Chondrocyte (in vitro differentiated cells): ENCODE data around the gene LEKR1. TPM values are rescaled to one million over a fixed set of nuclear protein-coding genes. Genes with fewer than 3 reads are reported as not detected.

ENCODE experiments used
- DNase-seq: peaks from one replicate; pipeline ENCODE4 v3.0.0; 2021; ENCODE audit warnings: mixed read lengths, low spot score
- H3K27ac Mint-ChIP-seq: one replicate; pipeline ENCODE4 v1.8.0; 2021; ENCODE audit warnings: mild to moderate bottlenecking, moderate library complexity, mixed read lengths; ENCODE audit not compliant: unreplicated experiment
- H3K27me3 Mint-ChIP-seq: 2 replicates; pipeline ENCODE4 v1.8.0; 2021; ENCODE audit warnings: low read depth, mixed read lengths
- H3K36me3 Mint-ChIP-seq: 2 replicates; pipeline ENCODE4 v1.8.0; 2021; ENCODE audit warnings: low read depth, mixed read lengths
- H3K4me1 Mint-ChIP-seq: 2 replicates; pipeline ENCODE4 v1.8.0; 2021; ENCODE audit warnings: low read depth, mild to moderate bottlenecking, mixed read lengths
- H3K4me3 Mint-ChIP-seq: one replicate; pipeline ENCODE4 v1.8.0; 2021; ENCODE audit warnings: mild to moderate bottlenecking, moderate library complexity, mixed read lengths; ENCODE audit not compliant: unreplicated experiment
- H3K9me3 Mint-ChIP-seq: 2 replicates; pipeline ENCODE4 v1.8.0; 2021; ENCODE audit warnings: low read depth, mixed read lengths
- total RNA-seq: library from RNA; stranded (reverse); gene quantifications from 3 replicates; pipeline ENCODE4 v1.2.1, GENCODE V29; 2021
- TF ChIP-seq, protein P1 (sequence below): fragments of 200-600 bp; sonication (generic); IDR thresholded peaks from 2 replicates; pipeline ENCODE4 v1.5.0; 2021; ENCODE audit warnings: antibody characterized with exemption, mild to moderate bottlenecking, moderate library complexity

Gene LEKR1
- total RNA-seq, 1 donor from 2014 or later, result 0.45 TPM

DNA sequence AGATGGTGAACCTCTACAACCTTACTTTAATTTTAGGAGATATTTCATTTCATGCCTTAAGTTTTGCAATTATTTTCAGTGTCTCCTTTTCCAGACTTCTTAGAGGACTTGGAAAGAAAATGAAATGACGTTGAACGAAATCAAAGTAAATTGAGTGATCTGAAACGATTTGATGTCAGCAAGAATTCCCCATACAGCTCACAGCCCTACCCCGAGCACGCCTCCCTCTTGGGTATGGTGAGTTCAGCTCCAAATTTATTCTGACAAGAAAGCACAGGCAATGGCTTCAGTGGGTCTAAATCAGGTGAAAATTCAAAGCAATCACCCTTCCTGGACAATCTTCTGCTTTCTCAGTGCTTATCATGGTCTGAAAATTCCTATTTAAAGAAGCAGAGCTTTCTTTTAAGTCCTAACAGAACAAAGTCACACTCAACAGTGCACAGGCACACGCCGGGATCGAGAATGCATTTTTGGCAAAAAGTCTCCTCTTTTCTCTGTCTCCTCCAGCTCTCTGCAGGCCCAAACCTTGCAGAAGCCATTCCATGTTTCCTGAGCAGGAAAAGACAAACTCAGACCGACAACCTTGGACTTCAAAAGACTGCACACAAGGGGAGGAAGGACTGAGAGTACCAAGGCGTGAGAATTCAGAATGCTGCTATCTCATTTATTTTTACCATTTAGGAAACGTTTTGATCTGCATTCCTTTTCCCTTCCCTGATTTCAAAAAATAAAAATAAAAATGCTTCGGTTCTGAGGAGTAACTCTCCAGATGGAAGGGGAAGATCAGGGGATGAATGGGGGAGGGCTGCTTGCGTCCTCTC, 261.8 kb downstream of the LEKR1 start:
- TF ChIP-seq, protein P1, sequence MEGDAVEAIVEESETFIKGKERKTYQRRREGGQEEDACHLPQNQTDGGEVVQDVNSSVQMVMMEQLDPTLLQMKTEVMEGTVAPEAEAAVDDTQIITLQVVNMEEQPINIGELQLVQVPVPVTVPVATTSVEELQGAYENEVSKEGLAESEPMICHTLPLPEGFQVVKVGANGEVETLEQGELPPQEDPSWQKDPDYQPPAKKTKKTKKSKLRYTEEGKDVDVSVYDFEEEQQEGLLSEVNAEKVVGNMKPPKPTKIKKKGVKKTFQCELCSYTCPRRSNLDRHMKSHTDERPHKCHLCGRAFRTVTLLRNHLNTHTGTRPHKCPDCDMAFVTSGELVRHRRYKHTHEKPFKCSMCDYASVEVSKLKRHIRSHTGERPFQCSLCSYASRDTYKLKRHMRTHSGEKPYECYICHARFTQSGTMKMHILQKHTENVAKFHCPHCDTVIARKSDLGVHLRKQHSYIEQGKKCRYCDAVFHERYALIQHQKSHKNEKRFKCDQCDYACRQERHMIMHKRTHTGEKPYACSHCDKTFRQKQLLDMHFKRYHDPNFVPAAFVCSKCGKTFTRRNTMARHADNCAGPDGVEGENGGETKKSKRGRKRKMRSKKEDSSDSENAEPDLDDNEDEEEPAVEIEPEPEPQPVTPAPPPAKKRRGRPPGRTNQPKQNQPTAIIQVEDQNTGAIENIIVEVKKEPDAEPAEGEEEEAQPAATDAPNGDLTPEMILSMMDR, result no peak
- Mint-ChIP-seq H3K36me3 (no peaks in the 10 kb centered on the region), H3K9me3 (no peaks in the 10 kb centered on the region), H3K4me1 (peaks cover 70% of the 10 kb centered on the region), H3K4me3 (peak overlapping the region; percentile 74), H3K27ac (peak overlapping the region; percentile 95), H3K27me3 (no peaks in the 10 kb centered on the region)
- DNase-seq, result no peak

DNA sequence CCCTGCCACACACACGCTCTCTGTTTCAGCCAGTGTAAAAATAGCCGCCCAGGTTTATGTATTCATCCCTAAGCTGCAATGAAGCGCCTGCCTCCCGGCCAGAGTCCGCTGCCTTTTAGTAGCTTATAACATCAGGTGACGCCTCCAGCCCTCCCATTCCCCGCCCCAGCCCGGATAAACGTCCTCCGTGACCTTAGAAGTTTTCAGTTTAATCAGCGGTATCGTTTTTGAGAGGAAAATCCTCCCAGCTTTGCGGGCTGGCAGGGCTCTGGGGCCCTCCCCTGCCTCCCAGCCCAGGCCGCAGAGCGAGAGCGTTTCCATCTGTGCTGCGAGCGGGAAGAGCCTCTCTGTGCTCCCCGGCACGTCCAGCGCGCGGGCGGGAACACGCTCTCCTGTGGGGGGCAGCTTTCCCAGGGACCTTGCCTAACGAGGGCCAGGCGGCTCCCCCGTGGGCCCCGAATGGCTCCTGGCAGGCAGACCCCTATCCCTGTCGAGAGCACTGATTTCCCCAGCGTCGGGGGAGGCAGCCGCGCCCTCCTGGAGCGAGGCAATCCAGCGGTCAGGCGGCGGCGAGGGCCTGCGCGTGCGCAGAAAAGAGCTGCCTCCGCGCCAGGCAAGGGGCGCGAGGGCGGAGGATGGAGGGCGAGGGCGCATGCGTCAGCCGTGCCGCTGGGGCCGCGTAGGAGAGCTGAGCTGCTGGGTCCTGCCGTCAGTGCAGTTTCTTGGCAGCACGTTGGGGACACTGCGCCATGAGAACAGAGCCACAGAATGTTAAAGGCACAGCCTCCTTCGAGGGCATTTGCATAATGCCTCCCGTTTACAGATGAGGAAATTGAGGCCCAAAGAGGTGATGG, 262.7 kb downstream of the LEKR1 start:
- Mint-ChIP-seq H3K27me3 (no peaks in the 10 kb centered on the region), H3K27ac (peak overlapping the region; percentile 95), H3K4me3 (peak overlapping the region; percentile 74), H3K36me3 (no peaks in the 10 kb centered on the region), H3K4me1 (peaks cover 67% of the 10 kb centered on the region), H3K9me3 (no peaks in the 10 kb centered on the region)
- TF ChIP-seq, protein P1, result peak; percentile 63
- DNase-seq, result peak; percentile 97

DNA sequence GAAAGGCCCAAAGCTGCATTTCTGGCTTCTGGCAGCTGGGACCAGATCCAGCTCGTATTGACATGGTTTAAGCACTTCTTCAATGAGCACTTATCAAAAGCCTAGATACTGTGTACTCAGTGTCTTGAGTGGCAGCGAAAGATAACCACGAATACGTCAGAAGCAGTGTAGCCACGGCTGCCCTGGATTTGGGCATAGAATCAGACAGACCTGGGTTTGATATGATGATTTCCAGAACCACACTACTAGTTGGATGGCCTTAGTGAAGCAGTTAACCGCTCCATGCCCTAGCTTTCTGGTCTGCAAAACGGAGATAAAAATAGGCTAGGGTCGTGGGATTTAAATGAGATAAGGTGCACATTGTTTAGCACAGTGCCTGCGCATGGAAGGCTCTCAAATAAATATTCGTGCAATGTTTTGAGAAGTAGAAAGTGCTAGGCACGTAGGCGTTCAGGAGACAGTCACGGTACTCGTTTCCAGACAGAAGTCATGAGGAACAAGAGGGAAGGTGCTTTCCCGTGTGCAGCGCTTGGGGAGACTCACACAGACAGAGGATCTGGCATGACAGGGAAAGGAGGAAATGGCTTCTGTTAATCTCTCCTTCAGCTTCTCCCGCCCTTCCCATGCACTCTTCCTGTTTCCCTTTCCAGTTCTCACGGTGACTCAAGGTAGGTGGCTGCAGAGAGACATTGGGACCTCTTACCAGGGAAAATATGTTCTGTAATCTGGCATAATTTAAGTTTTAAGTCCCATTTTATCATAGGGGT, 263.5 kb downstream of the LEKR1 start:
- Mint-ChIP-seq H3K9me3 (no peaks in the 10 kb centered on the region), H3K27me3 (no peaks in the 10 kb centered on the region), H3K4me1 (peaks cover 67% of the 10 kb centered on the region), H3K27ac (peak overlapping the region; percentile 95), H3K36me3 (no peaks in the 10 kb centered on the region), H3K4me3 (peak overlapping the region; percentile 74)
- no peak for DNase-seq
- TF ChIP-seq, protein P1, result no peak

DNA sequence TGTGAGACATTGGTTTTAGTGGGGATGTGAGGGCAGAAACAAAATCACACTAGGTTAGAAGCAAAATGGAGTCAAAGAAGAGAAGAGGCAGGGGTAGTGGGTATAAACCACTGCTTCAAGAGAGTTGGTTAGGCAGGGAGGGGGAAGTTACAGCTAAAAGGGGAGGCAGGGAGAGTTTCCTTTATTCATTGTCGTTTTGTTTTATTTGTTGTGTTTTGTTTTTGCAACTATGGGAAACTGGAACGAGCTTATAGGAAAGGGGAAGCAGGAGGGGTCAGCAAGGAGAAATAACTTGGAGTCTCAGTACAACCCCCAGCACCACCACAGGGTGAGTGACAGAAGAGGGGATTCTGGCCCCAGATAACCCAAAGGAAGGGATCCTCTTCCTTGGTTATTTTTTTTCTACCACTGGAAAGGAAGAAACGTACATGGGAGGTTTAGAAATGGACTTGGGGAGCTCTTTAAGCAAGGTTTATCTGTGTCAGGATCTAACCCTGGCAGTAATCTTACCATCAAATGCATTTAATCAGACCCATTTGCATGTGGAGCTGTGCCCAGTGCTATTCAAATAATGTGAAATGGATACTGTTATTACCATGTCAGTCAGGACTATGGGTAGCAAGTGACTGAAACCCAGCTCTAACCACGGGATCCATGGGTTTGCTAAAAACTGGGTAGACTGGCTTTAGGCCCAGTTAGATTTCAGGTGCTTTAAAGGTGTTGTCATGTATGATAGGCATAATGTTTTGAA, 265.1 kb downstream of the LEKR1 start:
- Mint-ChIP-seq H3K9me3 (no peaks in the 10 kb centered on the region), H3K4me3 (no peak overlapping the region), H3K27ac (peak overlapping the region; percentile 52), H3K4me1 (peaks cover 57% of the 10 kb centered on the region), H3K36me3 (no peaks in the 10 kb centered on the region), H3K27me3 (no peaks in the 10 kb centered on the region)
- TF ChIP-seq, protein P1, result no peak
- no peak for DNase-seq
